NCI-H146 (cell line): ENCODE data around the gene PRPF18.

Experiments
- DNase-seq: peaks from one replicate; lab custom pipeline; 2025; lab: John Stamatoyannopoulos, UW

The PRPF18 gene

DNA sequence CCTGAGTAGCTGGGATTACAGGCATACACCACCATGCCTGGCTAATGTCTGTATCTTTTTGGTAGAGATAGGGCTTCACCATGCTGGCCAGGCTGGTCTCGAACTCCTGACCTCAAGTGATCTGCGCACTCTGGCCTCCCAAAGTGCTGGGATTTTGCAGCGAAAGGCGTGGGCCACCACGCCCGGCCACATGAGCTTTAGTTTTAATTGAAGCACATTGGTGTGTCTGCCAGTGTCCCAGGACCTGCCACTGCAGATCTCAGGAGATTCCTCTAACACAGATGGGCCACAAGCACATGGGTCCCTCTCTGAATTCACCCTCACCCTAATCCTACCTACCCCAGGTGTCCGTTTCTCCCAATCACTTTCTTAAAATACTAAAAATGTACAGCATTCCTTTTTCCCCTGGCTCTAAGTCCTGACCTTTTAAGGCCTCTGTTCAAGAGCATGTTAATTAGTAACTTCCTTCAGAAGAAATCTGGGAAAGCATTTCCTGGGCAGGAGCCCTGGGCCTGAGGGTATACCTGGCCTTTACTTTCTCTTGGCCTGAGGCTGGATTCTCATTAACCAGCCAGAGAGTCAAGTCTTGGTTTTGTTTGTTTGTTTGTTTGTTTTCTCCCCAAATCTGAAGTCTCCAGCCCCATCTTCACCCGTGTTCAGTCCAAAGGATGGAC, 82.6 kb downstream of the PRPF18 start:
- no peak for DNase-seq

DNA sequence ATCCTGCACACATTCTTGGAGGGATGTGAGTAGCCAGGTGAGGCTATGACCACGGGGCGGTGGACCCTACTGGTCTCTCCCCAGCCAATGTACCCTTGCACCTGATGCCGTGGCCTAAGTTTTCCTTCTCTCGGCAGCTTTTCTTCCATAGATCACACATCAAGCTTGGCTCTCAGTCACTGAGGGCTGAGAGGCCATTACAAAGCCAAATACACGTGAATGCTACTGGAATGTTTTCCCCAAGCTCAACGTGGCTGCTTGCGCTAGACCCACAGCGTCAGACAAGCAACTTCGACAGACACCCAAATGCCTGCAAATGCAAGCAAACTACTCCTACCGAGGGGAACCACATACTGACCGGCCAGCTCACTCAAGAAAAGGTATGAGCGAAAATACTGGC, 83.1 kb downstream of the PRPF18 start:
- no peak for DNase-seq

DNA sequence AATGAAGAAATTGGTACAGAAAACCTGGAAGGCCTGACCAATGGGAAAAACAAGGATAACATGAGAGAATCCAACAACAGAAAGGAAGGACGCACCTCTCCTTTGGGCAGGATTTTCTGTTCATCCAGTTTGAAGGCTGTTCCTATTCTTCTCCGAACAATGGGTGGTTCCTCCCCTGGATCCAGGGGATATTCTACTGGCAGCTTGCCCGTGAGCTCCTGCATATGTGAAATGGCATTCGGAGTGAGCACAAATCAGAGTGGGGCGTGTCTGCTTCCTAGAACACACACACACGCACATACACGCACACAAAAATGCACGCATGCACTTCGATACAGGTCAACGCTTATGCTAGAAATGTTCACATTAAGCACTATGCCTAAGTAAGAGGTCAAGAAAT, 83.5 kb downstream of the PRPF18 start:
- no peak for DNase-seq

DNA sequence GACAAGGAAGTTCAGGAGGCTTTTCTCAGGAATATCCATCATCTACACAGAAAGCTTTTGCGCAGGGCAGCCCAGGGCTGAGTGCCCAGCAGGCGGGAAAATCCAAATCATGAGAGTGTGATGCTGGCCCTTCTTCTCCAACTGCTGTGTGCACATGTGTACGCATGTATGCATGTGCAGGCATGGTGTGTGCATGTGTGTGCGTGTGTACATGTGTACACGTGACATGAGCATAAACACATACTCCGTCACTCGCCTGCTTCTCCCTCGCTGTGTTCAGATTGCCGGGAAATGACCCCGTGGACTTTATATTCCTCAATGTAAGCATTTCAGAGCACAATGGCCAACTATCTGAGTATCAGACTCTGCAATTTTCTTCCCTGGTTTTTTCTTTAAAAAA, 85.1 kb downstream of the PRPF18 start:
- no peak for DNase-seq

DNA sequence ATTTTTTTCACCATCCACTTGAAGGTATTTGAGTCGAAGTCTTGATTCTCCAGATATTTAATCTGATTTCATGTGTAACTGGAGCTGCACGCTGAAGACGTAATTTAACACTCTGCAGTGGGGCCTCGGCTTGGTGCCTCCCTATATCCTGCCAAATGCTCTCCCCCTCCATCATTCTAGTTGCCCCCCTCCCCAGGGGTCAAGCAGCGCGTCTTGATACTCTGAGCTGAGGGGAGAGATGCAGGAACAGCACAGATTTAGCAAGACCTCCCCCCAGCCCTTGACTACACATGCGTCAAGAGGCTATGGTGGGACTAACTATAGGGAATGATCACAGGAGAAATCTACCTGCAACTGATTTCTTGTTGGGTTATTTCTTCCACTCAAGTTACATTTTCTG, 85.8 kb downstream of the PRPF18 start:
- no peak for DNase-seq

DNA sequence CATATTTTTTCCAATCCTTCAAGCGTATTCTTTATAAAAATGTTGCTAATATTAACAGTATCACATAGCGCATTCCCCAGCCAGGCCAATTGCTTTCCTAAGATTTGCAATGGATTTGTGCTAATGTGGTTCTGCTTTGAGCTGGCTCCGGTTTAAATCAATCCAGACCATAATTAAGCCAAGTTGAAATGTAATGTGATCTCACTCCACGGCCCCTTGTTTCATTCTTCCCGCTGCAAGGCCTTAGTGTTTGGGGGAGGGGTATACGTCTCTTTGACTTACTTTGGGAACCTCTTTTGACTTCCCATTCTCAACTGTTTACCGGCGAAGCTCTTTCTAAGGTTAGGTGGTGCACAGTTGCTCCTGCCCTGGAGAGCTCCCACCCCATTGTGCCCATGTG, 86.4 kb downstream of the PRPF18 start:
- DNase-seq, result no peak

DNA sequence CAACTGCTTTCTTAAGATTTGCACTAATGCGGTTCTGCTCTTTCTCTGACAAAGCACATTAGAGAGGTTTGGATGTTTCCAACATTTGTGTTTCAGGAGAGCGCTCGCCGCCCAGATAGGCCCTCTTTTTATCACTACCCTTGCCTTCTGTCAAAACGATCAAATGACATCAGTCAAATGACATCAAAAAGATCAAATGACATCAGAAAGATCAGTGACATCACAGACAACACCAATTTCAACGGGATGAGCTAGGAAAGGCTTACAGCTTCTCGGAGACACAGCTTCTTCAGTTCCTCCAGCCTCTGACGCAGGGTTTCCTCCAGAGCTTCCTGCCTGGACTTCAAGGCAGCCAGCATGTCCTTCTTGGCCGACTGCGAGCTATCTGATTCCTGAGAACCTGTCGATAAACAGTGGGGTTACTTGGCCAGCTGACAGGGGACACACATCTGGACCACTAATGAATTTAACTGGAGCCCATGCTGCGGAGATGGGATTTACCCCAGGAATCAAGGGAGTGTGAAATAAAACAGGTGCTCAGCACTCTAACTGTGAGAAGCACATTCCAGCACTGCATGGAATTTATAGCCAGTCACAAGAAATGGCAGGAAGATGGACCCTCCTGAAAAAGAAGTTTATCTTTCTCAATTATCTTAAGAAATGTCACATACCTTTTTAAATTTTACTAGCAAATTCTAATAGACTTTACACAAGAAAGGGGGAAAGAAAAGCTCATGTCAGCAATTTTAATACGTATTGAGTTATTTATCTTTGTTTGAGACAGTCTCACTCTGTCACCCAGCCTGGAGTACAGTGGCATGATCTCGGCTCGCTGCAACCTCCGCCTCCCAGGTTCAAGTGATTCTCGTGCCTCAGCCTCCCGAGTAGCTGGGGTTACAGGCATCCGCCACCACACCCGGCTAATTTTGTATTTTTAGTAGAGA, 88.2 kb downstream of the PRPF18 start:
- no peak for DNase-seq

DNA sequence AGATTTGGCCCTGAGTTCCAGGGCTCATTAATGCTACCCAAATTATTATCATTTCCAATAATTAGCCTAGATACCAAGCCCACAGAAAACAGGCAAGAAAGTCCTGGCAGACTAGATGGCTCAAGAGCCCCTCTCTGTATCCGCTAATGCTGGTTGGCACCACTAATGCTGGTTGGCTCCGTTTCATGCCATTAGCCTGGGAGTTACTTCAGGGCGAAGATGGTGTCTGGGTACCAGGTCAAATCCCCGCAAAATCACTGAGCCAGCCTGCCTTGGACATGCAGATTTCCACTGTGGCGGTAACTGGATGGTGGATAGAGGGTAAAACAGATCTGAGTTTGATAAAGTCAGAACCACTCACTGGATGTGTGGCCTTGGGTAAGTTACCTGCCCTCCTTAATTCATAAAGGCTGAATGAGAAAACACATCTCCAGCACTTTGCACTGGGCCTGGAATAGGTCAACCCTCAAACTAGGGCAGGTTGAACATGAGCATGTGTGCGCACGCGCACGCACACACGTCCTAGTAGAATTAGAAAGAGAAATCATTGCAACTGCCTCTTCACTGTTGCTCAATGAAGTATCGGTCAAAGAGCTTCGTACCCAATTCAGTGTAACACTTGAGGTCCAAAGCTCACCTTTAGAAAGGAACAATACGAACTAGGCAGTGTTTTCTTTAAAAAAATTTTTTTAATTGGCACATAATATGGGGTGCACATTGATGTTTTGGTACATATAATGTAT, 91.5 kb downstream of the PRPF18 start:
- no peak for DNase-seq
